K562 (cell line): ENCODE measurements around the gene ZNF687. TPM values are rescaled to one million over a fixed set of nuclear protein-coding genes. Genes with fewer than 3 reads are reported as not detected.

ENCODE experiments used
- FOXM1 ChIP-seq, 2 experiments: fragments of 450-650 bp in 1 of 2; sonication (generic) in 1 of 2; formaldehyde crosslinking in 1 of 2; IDR thresholded peaks; 2 replicates each; pipeline versions ENCODE4 v1.6.1 to v1.9.0; 2017 to 2022; ENCODE audit warnings: low read depth in 2 of 2, mild to moderate bottlenecking in 2 of 2, missing genetic modification reagents in 1 of 2, moderate library complexity in 1 of 2
- HSF4 ChIP-seq: fragments of 250-450 bp; sonication (Bioruptor Pico); IDR thresholded peaks from 2 replicates; pipeline ENCODE4 v2.1.2; 2022; ENCODE audit warnings: mild to moderate bottlenecking, moderate library complexity, borderline replicate concordance
- KAT2B ChIP-seq: IDR thresholded peaks from one replicate; pipeline ENCODE4 v1.6.1; 2012; ENCODE audit warnings: low read depth, mild to moderate bottlenecking, control low read depth, inconsistent platforms, low read length, moderate library complexity
- KAT8 ChIP-seq: fragments of 450-650 bp; IDR thresholded peaks from 2 replicates; pipeline ENCODE4 v1.6.1; 2016; ENCODE audit warnings: low read depth, mild to moderate bottlenecking
- NCOA2 ChIP-seq, 2 experiments: fragments of 450-650 bp; IDR thresholded peaks; 2 replicates each; pipeline ENCODE4 v1.6.1; 2018; ENCODE audit warnings: mild to moderate bottlenecking in 2 of 2, moderate library complexity in 1 of 2; ENCODE audit not compliant: partially characterized antibody in 2 of 2
- NFYB ChIP-seq: IDR thresholded peaks from 2 replicates; pipeline ENCODE4 v1.6.1; 2011; ENCODE audit warnings: mild to moderate bottlenecking, moderate library complexity; ENCODE audit not compliant: insufficient read length; ENCODE audit errors: extremely low read depth
- NR2C1 ChIP-seq, 2 experiments: fragments of 450-650 bp; IDR thresholded peaks; 2 replicates each; pipeline ENCODE4 v1.6.1; 2017; ENCODE audit warnings: mild to moderate bottlenecking in 2 of 2, antibody characterized with exemption in 1 of 2, inconsistent platforms in 1 of 2, missing compliant biosample characterization in 1 of 2, missing genetic modification characterization in 1 of 2
- SMARCB1 ChIP-seq: IDR thresholded peaks from 2 replicates; pipeline ENCODE4 v1.6.1; 2011; ENCODE audit warnings: improper control_type of control experiment, low read depth; ENCODE audit not compliant: insufficient read length
- ZNF274 ChIP-seq: IDR thresholded peaks from 2 replicates; pipeline ENCODE4 v1.6.1; 2011; ENCODE audit warnings: low read depth, mild to moderate bottlenecking, low read length, moderate library complexity, borderline replicate concordance
- polyA plus RNA-seq, 8 experiments: library from polyadenylated mRNA; depleted of rRNA in 4 of 8; stranded (reverse) in 5 of 8; unstranded in 3 of 8; fragments of >200 nt; fragmentation: Nextera tagmentation in 2 of 8; fragmentation: Illumina TruSeq in 1 of 8; extraction: Ambion mirVana in 2 of 8; extraction: Trizol in 1 of 8; gene quantifications; 2 replicates each; pipeline versions ENCODE4 v1.2.1 to v1.2.3, GENCODE V29; 2011 to 2014; ENCODE audit warnings: inconsistent platforms in 1 of 8, missing spikeins in 1 of 8
- total RNA-seq, 7 experiments: library from RNA; depleted of rRNA in 6 of 7; stranded (reverse); fragments of >200 nt in 6 of 7; fragmentation: Illumina TruSeq in 2 of 7; extraction: Trizol in 2 of 7; gene quantifications; 2 replicates each; pipeline versions ENCODE4 v1.2.1 to v1.2.3, GENCODE V29; 2011 to 2021; ENCODE audit warnings: low replicate concordance in 1 of 7
- TF ChIP-seq, protein P1 (sequence below), 2 experiments: fragments of 450-650 bp in 1 of 2; sonication (generic) in 1 of 2; formaldehyde crosslinking in 1 of 2; IDR thresholded peaks; 2 replicates each; pipeline versions ENCODE4 v1.7.1 to v1.9.0; 2016 to 2022; ENCODE audit warnings: inconsistent platforms in 1 of 2, mild to moderate bottlenecking in 1 of 2, missing genetic modification reagents in 1 of 2
- TF ChIP-seq, protein P2 (sequence below): fragments of 250-450 bp; sonication (Bioruptor Pico); IDR thresholded peaks from 2 replicates; pipeline ENCODE4 v1.4.0; 2020
- TF ChIP-seq, protein P3 (sequence below): fragments of 250-450 bp; sonication (Bioruptor Pico); IDR thresholded peaks from 2 replicates; pipeline ENCODE4 v1.6.1; 2021; ENCODE audit warnings: mild to moderate bottlenecking
- TF ChIP-seq, protein P4 (sequence below): fragments of 200-800 bp; sonication (Bioruptor generic); IDR thresholded peaks from 2 replicates; pipeline ENCODE4 v1.6.1; 2017; ENCODE audit warnings: missing genetic modification characterization, missing compliant biosample characterization

ZNF687 gene
- total and polyA plus RNA-seq, 9 of the 15 experiments (the other 6 are each of a cell fraction or from before 2014, with no cell fraction given): 0.13 to 26.4 (median 10.6) TPM

DNA sequence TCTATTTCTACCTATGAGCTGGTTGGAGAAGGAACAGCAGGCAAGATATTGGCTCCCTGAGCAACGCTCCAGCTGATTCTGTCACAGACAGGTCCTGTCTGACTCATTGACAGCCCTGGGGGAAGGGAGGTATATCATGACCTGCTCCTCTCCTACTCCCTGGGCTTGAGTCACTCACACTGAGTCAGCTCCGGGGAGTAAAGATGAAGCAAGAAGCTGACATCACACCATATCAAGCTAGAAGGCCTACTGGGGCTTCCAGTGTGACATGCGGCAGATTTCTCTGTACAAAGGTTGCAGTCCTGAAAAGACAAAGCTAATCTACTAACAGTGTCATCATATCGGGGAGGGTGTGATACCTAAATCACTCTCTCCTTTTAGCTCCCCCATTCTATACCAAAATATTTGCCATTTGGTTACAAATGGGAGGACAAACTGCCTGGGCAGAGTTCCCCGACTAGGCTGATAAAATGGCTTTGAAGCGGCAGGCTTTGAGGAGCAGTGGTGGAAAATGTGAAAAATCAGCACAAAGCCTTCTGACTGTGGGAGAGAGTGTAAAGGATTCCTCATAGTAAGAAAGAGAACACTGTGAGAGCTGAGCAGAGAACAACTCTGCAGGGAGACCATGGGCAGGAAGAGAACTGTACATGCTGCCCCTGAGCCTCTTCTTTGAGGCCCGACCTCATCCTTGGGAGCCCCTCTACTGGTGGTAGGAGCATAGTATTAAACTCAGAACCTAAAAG lies 29.7 kb downstream of the ZNF687 start (continued):
- TF ChIP-seq, protein P1, sequence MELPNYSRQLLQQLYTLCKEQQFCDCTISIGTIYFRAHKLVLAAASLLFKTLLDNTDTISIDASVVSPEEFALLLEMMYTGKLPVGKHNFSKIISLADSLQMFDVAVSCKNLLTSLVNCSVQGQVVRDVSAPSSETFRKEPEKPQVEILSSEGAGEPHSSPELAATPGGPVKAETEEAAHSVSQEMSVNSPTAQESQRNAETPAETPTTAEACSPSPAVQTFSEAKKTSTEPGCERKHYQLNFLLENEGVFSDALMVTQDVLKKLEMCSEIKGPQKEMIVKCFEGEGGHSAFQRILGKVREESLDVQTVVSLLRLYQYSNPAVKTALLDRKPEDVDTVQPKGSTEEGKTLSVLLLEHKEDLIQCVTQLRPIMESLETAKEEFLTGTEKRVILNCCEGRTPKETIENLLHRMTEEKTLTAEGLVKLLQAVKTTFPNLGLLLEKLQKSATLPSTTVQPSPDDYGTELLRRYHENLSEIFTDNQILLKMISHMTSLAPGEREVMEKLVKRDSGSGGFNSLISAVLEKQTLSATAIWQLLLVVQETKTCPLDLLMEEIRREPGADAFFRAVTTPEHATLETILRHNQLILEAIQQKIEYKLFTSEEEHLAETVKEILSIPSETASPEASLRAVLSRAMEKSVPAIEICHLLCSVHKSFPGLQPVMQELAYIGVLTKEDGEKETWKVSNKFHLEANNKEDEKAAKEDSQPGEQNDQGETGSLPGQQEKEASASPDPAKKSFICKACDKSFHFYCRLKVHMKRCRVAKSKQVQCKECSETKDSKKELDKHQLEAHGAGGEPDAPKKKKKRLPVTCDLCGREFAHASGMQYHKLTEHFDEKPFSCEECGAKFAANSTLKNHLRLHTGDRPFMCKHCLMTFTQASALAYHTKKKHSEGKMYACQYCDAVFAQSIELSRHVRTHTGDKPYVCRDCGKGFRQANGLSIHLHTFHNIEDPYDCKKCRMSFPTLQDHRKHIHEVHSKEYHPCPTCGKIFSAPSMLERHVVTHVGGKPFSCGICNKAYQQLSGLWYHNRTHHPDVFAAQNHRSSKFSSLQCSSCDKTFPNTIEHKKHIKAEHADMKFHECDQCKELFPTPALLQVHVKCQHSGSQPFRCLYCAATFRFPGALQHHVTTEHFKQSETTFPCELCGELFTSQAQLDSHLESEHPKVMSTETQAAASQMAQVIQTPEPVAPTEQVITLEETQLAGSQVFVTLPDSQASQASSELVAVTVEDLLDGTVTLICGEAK (IDR thresholded peaks at IDR 0.05): 0 out of 2 replicates have a peak, but pooled peaks have one; percentile 13
- TF ChIP-seq, protein P1 (CRISPR knock-in tag; IDR thresholded peaks at IDR 0.05): no peak
- TF ChIP-seq NCOA2 (IDR thresholded peaks at IDR 0.05; ENCODE audit: partially characterized antibody in 2 of 2) (no peak), ZNF274 (no peak), SMARCB1 (no peak), NR2C1 (IDR thresholded peaks at IDR 0.05) (no peak), NR2C1 (tag; IDR thresholded peaks at IDR 0.05) (peak; percentile 74), KAT8 (no peak), KAT2B (no peak), HSF4 (CRISPR knock-in tag) (0 out of 2 replicates have a peak, but pooled peaks have one; percentile 50), FOXM1 (IDR thresholded peaks at IDR 0.05; ENCODE audit: low read depth) (no peak), FOXM1 (CRISPR knock-in tag; IDR thresholded peaks at IDR 0.05; ENCODE audit: low read depth) (no peak), NFYB (no peak)
- TF ChIP-seq, protein P2, sequence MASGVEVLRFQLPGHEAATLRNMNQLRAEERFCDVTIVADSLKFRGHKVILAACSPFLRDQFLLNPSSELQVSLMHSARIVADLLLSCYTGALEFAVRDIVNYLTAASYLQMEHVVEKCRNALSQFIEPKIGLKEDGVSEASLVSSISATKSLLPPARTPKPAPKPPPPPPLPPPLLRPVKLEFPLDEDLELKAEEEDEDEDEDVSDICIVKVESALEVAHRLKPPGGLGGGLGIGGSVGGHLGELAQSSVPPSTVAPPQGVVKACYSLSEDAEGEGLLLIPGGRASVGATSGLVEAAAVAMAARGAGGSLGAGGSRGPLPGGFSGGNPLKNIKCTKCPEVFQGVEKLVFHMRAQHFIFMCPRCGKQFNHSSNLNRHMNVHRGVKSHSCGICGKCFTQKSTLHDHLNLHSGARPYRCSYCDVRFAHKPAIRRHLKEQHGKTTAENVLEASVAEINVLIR (CRISPR knock-in tag): peak; percentile 65
- TF ChIP-seq, protein P3, sequence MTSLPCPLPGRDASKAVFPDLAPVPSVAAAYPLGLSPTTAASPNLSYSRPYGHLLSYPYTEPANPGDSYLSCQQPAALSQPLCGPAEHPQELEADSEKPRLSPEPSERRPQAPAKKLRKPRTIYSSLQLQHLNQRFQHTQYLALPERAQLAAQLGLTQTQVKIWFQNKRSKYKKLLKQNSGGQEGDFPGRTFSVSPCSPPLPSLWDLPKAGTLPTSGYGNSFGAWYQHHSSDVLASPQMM: no peak
- TF ChIP-seq, protein P4, sequence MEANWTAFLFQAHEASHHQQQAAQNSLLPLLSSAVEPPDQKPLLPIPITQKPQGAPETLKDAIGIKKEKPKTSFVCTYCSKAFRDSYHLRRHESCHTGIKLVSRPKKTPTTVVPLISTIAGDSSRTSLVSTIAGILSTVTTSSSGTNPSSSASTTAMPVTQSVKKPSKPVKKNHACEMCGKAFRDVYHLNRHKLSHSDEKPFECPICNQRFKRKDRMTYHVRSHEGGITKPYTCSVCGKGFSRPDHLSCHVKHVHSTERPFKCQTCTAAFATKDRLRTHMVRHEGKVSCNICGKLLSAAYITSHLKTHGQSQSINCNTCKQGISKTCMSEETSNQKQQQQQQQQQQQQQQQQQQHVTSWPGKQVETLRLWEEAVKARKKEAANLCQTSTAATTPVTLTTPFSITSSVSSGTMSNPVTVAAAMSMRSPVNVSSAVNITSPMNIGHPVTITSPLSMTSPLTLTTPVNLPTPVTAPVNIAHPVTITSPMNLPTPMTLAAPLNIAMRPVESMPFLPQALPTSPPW (CRISPR knock-in tag): peak; percentile 61; the same call in 1 of the 2 replicates
